Superior temporal gyrus (tissue), 1 donor: Measurements from ENCODE around the gene TBX15.

Experiments used
- DNase-seq: peaks from one replicate; pipeline ENCODE4 v3.0.0-alpha.2; 2016; ENCODE audit errors: extremely low spot score

Gene TBX15

DNA sequence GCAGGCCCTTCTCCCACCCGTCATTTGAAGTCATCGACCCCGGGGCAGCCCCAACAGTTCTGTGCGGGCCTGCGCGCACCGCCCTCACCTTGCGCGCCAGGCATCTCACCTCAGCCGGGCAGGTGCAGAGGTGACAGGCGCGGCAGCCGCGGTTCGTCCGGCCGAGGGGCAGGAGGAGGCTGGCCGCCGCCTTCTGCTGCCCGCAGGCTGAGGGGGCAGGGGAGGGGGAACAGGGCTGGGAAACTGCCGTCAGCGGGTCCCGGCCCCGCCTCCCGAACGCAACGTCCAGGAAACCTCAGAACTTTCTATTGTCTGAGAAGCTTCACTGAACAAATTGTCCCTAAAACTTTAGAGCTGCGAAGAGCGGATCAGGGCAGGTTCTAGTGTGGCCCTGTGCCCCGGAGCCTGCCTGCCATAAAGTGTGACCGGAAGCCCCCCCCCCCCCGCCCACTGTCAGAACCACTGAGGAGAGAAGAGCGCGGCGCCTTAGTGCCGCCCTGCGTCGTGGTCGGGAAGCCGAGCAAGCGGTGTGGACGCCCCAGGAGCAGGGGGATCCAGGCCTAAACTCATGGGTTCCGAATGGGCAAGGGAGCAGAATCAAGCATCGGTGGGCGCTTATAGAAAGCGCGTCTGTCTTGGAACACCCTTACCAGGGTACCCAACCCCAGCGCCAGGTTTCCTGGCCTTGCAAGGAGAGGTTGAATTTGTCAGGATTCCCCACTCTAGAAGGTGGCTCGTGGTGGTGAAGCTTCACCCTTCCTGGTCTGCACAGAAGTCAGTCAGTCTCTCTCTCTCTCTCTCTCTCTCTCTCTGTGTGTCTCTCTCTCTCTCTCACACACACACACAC, 13.3 kb upstream of the TBX15 start:
- no peak for DNase-seq

DNA sequence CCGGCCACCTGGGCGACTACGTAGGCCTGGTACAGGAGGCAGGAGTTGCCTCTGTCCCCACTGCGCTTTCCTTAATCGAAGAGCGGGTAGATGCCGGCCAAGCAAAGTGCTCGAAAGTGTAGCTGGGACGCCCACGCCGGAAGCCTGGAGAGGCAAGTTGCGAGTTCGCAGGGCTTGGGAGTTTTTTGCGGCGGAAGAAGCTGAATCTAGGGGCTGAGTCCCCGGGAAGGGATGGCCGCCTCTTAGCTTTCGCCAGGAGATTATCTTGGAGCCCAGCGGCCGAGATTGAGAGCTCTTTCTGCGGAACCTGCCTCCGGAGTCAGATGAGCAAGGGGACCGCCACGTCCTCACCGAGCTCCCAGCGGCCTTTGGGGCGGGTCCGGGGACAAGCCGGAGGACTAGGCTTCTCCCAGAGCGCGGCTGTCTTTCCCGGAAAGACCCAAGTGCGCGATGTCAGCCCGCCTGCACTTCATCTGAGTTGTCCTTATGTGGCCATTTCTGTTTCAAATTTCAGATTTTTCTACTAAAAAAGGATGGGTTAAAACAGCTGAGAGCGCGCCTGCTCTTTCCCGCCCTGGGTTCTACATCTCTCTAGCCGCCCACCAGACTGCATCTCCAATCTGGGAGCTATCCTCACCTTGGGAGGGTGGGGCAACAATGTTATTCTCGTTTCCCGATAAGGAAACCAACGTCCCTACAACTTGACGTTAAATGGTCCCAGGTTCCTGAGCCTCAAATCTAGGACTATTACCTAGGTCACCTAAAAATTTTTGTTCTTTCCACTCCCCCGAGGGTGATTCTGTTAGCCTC, 12.4 kb upstream of the TBX15 start:
- no peak for DNase-seq

- no peak for DNase-seq
These were observed 11.4 kb upstream of the TBX15 start for GRCh38 chr1:118999348-119000071.

DNA sequence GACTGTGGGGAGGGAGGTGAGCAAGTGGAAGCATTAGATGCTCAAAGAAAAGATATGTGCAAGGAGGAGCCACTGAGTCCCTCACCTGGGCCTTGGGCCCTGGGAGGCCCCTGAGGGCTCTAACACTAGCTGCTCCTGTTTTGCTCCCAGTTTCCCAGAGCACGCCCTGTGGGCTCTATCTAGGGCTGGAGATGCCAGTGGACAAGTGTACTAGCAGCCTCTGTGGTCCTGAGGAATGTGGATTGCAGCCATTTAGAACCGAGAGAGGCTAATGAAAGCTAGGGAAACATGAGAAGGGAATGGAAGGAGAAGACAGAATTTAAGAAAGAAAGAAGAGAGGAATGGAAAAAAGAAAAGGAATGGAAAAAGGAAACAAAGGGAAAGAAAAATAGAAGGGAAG, 10.0 kb upstream of the TBX15 start:
- no peak for DNase-seq

DNA sequence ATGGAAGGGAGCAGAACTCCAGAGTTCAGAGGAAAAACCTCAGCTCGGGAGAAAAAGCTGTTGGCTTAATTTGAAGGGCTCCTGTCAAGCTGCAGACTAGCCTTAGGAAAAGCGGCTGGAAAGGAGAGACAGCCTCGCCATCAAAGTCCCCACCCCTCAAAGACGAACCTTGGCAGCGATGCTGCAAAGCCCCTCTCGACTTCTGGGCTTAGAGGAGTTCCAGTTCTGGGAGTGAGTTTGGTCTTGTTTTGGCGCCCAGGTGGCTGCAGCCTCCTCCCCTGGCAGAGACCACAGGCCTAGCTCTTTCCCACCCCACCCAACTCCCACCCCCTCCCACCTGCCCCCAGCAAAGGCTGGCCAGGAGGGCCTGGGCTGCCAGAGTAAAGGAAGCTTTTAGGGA, 9.1 kb upstream of the TBX15 start:
- DNase-seq, result no peak

GRCh38 chr1:118995312-118996016, 7.3 kb upstream of the TBX15 start:
- no peak for DNase-seq

DNA sequence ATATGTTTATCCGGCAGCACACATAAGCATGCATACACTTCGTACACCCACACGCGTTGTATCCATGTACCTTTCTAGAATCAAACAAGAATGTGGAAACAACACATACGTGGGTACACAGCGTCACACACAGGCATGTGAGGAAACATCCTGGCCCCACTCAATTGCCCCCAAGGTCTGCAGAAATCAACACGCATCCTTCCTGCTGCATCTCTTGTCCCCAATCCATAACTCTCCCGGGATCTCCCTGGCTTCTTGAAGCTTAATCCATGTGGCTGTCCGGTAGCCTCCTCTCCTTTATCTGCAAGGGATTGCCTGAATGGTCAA, 5.5 kb upstream of the TBX15 start:
- DNase-seq, result no peak

GRCh38 chr1:118992868-118993699, 4.9 kb upstream of the TBX15 start:
- DNase-seq, result no peak

DNA sequence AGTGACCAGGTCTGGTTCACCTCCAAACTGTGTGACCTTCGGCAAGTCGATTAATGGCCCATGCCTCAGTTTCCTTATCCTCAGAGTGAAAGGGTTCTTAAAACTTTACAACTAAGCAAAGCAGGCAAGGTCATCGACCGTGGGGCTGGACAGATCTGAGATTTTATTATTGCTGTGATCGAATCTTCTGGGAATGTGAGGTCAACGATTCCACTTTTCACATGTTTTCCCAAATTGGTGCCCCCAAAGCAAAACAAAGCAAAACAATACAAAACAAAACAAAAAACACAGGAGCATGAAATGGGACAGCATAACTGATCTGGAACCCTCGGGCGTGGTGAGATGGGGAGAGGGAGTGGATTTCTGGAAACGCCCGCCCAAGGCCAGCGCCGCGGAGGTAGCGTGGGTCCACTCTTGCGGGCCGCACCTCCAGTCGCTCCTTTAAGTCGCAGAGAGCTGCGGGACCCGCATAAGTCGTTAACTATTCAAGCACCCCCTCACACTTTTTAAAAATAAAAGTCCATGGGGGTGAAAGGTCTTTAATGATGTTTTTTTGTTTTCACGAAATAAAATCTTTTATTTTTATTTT, 4.2 kb upstream of the TBX15 start:
- no peak for DNase-seq

GRCh38 chr1:118991448-118991847, 3.3 kb upstream of the TBX15 start:
- no peak for DNase-seq

DNA sequence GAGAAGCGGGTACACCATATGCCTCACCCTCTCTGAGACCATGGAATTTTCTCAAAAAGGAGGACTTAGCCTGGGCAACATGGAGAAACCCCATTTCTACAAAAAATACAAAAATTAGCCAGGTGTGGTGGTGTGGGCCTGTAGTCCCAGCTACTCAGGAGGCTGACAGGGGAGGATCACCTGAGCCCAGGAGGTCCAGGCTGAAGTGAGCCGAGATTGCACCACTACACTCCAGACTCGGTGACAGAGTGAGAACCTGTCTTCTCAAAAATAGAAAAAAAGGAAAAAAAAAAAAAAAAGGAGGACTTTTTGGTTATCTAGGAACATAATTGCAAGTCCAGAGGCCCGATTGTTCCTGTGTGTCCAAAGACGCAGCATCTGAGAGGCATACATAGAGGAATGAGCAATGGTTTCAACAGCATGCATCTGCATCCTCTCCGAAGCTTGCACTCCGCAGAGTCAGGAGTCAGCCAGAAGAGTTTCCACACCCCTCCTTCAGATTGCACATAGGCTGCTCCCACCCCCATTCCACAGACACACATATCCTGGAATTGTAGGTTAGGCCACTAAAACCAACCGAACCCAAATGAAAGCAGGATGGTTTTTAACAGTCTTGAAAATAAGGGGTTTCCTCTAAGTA, 2.5 kb upstream of the TBX15 start:
- no peak for DNase-seq

GRCh38 chr1:118989878-118990378, 1.8 kb upstream of the TBX15 start:
- DNase-seq, result no peak

GRCh38 chr1:118989006-118989815, 1.1 kb upstream of the TBX15 start:
- no peak for DNase-seq

DNA sequence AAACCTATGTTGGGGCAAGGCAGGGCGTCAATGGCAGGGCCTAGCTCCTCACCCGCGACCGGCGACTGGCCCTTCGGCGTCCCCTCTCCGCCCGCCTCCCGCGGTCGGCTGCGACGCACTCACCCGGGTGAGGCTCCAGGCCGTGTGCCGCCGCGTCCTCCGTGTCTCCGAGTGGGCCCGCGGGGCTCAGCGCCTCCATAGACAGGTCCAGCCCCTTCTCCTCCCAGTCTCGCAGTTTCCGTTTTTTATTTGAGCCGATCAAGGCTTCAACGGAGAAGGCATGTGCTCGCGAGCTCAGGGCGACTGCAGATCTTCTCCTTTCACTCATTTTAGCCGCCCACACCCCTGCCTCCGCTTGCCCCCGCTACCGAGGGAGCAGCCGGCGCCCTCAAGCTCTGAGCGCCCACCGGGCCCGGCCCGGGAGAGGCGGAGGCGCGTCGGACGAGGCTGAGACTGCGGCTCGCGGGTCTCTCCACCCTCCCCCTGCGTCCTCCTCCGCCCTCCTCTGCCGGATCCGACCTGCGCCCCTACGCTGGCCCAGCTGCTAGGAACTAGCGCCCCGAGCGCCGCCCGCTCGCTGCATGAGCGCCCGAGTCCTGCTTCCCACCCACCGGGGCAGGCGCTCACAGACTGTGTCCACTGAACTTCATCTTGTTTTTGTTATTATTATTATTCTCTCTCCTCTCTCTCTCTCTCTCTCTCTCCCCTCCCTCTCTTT, 516 bp downstream of the TBX15 start:
- no peak for DNase-seq

GRCh38 chr1:118986555-118987467, 1.3 kb downstream of the TBX15 start:
- no peak for DNase-seq

- no peak for DNase-seq
These were observed 2.2 kb downstream of the TBX15 start for GRCh38 chr1:118985640-118986554.
